ENCODE results near the gene RFXANK.
A peak's percentile ranks its signal among the peaks of the same experiment; 100 is the strongest.

RFXANK gene

DNA sequence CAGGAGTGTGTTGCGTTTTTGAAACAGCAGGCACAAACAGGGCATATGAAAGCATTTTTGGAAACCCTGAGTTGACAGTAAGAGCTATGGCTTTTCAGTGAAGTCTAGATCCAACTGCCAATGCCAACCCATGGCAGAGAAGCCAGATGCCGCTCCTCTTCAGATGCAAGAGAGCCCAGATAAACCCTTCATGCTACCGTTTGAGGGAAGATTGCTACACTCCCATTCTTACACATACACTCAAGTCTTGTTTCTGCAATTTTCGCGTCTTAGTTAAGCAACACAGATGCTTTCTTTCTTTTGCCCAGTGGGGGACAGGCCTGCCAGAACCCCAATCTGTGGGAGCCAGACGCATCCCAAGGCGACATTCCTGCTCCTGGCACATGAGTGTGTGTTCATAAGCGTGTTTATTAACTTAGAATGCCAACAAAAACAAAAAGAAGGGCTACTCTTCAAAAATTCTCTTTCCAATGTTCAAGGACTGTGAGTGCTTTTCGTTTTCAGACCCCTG lies 10.5 kb upstream of the RFXANK start:
- no peak for DNase-seq (ENCODE audit: low read depth)
- TF ChIP-seq, protein P1, sequence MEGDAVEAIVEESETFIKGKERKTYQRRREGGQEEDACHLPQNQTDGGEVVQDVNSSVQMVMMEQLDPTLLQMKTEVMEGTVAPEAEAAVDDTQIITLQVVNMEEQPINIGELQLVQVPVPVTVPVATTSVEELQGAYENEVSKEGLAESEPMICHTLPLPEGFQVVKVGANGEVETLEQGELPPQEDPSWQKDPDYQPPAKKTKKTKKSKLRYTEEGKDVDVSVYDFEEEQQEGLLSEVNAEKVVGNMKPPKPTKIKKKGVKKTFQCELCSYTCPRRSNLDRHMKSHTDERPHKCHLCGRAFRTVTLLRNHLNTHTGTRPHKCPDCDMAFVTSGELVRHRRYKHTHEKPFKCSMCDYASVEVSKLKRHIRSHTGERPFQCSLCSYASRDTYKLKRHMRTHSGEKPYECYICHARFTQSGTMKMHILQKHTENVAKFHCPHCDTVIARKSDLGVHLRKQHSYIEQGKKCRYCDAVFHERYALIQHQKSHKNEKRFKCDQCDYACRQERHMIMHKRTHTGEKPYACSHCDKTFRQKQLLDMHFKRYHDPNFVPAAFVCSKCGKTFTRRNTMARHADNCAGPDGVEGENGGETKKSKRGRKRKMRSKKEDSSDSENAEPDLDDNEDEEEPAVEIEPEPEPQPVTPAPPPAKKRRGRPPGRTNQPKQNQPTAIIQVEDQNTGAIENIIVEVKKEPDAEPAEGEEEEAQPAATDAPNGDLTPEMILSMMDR (IDR thresholded peaks at IDR 0.05; ENCODE audit: control insufficient read depth, extremely low read depth, insufficient read depth): no peak
- H3K4me3 ChIP-seq (ENCODE audit: low read depth, low read length): no peak overlapping the region

DNA sequence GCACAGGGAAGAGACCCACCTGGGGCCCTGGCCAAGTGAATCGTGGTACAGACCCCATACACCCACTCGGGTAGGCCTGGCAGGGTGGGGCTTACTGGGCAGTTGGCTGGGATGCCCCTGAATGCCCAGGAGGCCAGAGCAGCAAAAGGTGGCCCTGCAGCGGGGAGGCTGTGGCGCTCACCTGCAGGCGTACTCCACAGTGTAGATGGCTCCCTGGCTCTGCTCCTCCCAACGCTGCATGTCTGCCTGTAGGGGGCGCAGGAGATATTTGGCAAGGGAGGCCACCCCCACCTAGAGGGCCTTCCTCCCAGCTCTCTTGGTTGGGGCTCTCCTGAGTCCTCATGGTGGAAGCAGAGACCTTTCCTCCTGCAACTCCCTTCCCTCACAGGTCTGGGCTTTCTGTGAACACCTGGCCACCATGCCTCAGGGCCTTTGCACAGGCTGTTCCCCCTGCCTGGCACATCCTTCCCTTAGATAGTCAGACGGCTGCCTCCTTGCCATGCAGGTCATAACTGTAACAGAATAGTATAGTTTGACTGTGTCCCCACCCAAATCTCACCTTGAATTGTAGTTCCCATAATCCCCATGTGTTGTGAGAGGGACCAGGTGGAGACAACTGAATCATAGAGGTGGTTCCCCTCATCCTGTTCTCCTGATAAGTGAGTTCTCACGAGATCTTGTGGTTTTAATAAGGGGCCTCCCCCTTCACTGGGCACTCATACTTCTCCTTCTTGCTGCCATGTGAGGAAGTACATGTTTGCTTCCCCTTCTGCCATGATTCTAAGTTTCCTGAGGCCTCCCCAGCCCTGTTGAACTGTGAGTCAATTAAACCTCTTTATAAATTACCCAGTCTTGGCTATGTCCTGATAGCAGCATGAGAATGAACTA lies 6.0 kb upstream of the RFXANK start:
- DNase-seq (ENCODE audit: low read depth): no peak
- no peak overlapping the region for H3K4me3 ChIP-seq (ENCODE audit: low read depth, low read length)
- TF ChIP-seq, protein P1 (IDR thresholded peaks at IDR 0.05; ENCODE audit: control insufficient read depth, extremely low read depth, insufficient read depth): peak; percentile 47

DNA sequence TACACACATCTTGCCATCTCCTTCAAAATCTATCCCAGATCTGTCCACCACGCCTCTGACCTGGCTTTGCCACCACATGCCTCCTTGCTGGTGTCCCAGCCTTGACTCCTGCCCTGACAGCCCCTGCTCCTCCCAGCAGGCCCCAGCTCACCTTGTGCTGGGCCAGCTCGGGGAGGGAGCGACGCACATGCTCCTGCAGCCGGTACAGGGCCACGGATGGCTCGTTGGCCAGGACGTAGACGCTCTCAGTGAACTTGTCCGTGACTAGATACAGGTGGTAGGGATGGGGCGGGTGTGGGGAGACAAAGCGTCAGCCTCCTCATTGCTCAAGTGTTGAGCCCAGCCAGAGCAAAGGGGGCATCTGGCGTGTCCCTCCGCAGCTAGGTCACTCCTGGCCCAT lies 5.3 kb upstream of the RFXANK start:
- TF ChIP-seq, protein P1 (IDR thresholded peaks at IDR 0.05; ENCODE audit: control insufficient read depth, extremely low read depth, insufficient read depth): no peak
- H3K4me3 ChIP-seq (ENCODE audit: low read depth, low read length): no peak overlapping the region
- no peak for DNase-seq (ENCODE audit: low read depth)

DNA sequence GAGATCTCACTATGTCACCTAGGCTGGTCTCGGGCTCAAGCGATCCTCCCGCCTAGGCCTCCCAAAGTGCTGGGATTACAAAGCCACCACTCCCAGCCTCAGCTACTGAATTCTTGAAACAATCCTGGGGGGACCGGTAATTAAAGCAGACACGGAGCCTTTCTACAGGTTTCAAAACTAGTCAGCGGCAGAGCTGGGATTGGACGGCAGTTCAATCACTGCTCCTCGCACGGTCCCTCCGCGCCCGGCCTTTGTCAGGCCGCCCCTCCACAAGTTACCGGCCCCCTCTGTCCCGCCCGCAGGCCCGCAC lies 335 bp upstream of the RFXANK start:
- TF ChIP-seq, protein P1 (IDR thresholded peaks at IDR 0.05; ENCODE audit: control insufficient read depth, extremely low read depth, insufficient read depth): no peak
- DNase-seq (ENCODE audit: low read depth): no peak
- H3K4me3 ChIP-seq (ENCODE audit: low read depth, low read length): peak overlapping the region; percentile 89

DNA sequence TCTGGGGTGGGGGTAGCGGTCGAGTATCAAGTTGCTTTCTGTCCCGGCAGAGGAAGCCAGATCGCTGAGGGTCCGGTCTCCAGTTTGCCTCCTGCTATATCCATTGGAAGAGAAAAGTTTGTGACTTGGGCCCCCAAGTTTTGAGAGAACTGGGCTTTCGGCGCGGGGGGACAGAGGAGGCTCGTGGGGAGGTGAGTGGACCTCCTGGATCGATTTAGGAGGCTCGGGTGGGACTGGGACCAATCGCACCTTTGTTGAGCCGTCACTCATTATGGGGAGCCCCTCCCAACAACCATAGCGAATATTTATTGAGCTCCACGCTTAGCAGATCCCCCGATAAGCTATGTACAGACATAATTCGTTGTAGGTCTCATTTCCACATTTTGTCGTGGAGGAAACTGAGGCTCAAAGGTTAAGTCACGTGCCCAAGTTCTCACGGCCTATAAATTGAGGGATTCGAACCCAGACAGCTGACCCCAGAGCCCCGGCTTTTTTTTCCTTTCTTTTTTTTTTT lies 909 bp downstream of the RFXANK start:
- H3K4me3 ChIP-seq (ENCODE audit: low read depth, low read length): peak overlapping the region; percentile 89
- TF ChIP-seq, protein P1 (IDR thresholded peaks at IDR 0.05; ENCODE audit: control insufficient read depth, extremely low read depth, insufficient read depth): no peak
- no peak for DNase-seq (ENCODE audit: low read depth)

DNA sequence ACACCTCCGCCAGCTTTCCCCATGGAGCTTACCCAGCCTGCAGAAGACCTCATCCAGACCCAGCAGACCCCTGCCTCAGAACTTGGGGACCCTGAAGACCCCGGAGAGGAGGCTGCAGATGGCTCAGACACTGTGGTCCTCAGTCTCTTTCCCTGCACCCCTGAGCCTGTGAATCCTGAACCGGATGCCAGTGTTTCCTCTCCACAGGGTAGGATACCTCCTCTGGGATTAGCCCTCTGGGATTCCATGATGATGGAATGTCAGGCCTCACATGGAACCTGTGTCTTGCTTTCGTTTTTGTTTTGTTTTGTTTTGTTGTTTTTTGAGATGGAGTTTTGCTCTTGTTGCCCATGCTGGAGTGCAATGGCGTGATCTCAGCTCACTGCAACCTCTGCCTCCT lies 1.9 kb downstream of the RFXANK start:
- TF ChIP-seq, protein P1 (IDR thresholded peaks at IDR 0.05; ENCODE audit: control insufficient read depth, extremely low read depth, insufficient read depth): no peak
- DNase-seq (ENCODE audit: low read depth): no peak

More for the DNA sequence above, 1.9 kb downstream of the RFXANK start:
- peak overlapping the region; percentile 89 for H3K4me3 ChIP-seq (ENCODE audit: low read depth, low read length)
